D721Med (cell line): ENCODE results near the gene CDKL5.

ENCODE experiments used
- DNase-seq: peaks from one replicate; pipeline ENCODE4 v3.0.0; 2011; ENCODE audit warnings: low spot score; ENCODE audit not compliant: insufficient read length
- FAIRE-seq: peaks from 2 replicates; lab custom pipeline; 2011; peaks lifted over from hg19 to GRCh38; lab: Jason Lieb, UNC
- TF ChIP-seq, protein P1 (sequence below): IDR thresholded peaks from 2 replicates; pipeline ENCODE4 v1.5.1; 2012; ENCODE audit warnings: mild to moderate bottlenecking, control low read depth; ENCODE audit not compliant: insufficient read depth; ENCODE audit errors: missing control alignments

Gene CDKL5

DNA sequence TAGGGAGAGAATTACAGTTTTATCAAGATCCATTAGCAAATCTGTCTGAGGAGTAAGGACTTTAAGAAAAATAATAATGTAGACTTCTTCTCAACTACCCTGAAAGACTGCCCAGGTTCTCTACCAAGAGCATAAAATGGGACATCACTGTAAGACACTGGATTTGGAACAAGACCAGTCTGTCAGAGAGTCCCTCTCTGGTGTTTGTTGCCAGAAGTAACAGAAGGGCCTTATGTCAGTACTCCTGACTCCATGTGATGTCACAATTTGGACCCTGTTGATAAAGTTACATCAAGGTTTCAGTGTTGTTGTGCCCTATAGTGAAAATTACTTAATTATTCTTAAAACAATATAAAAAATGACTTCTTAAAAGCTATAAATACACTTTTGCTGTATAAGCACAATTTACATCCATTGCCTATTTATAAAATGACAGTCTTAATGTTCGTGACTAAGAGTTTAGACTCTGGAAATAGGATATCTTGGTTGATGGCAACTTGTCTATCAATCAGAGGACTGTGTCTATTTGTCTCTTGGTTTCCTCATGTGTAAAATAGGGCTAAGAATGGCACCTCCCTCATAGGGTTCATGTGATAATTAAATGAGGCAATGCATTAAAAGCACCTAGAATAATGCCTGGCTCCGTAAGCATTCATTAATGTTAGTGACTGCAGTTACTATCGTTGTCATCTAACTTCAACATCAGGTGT is 188.7 kb downstream of the CDKL5 start:
- no peak for DNase-seq
- FAIRE-seq, result peak; percentile 85
- TF ChIP-seq, protein P1, sequence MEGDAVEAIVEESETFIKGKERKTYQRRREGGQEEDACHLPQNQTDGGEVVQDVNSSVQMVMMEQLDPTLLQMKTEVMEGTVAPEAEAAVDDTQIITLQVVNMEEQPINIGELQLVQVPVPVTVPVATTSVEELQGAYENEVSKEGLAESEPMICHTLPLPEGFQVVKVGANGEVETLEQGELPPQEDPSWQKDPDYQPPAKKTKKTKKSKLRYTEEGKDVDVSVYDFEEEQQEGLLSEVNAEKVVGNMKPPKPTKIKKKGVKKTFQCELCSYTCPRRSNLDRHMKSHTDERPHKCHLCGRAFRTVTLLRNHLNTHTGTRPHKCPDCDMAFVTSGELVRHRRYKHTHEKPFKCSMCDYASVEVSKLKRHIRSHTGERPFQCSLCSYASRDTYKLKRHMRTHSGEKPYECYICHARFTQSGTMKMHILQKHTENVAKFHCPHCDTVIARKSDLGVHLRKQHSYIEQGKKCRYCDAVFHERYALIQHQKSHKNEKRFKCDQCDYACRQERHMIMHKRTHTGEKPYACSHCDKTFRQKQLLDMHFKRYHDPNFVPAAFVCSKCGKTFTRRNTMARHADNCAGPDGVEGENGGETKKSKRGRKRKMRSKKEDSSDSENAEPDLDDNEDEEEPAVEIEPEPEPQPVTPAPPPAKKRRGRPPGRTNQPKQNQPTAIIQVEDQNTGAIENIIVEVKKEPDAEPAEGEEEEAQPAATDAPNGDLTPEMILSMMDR, result no peak

DNA sequence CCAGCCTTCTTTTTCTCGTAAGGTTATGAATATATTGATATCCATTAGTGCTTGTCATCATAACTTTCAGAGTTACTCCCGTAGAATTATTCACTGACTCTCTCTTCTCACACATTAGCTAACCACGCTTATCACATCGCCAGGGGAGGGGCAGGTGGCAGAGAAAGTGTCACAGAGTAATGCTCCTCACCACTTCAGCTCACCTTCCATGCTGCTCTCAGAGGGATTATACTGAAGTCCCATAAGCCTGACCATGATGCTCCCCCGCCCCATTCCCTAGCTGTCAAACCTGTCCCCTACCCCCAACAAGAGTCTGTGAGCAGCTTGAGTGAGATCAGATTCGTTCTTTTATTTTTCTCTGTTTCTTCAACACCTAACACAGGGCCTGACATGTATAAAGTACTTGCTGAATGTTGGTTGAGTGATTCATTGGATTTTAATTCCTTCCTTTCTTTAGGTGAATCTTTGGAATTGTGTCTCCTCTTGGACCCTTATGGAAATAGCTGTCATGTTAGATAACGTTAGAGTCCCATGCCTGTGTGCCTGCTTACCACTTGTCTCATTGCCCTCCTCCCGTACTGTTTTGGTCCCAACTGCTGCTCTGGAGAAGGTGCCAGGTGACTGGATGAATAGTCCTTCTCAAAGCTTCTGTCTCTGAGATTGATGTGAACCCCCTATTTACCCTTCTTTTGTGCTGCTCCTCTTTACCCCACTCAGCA is 191.4 kb downstream of the CDKL5 start:
- DNase-seq, result no peak
- TF ChIP-seq, protein P1, result no peak
- FAIRE-seq, result no peak

DNA sequence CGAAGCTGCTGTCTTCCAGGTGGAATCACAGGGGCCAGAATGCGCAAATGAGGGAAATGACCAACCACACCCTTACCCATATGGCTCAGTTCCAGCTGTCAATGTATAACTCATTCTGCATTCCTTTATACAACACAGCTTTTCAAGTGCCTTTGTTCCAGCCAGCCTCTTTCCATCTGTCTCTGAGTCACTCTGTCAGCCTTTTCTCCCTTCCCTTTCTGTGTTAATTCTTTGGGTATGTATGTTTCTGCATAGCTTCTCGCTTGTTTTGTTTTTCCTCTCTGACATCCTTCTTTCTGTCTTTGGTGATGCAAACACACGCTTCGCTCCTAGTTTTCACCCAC is 192.0 kb downstream of the CDKL5 start:
- no peak for FAIRE-seq
- DNase-seq, result no peak
- TF ChIP-seq, protein P1, result no peak

DNA sequence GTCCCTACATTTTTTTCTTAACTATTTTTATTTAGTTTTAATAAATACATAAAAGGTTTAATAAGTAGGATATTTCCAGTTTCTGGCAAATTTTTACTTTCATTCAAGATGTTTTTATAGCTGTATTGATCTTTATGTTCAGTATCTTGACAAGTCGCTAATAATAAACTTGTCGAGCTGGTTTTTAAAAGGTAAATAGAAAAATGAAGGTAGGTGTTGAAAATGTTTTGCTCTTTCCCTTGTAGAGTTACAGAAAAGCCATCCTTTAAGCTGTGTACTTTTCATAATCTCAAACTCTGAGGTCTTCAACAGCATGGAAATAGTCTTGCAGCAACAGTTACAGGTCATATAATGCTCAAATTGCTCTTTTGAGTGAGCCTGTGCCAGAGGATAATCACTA is 193.9 kb downstream of the CDKL5 start:
- FAIRE-seq (no peak), DNase-seq (no peak)
- TF ChIP-seq, protein P1, result no peak

DNA sequence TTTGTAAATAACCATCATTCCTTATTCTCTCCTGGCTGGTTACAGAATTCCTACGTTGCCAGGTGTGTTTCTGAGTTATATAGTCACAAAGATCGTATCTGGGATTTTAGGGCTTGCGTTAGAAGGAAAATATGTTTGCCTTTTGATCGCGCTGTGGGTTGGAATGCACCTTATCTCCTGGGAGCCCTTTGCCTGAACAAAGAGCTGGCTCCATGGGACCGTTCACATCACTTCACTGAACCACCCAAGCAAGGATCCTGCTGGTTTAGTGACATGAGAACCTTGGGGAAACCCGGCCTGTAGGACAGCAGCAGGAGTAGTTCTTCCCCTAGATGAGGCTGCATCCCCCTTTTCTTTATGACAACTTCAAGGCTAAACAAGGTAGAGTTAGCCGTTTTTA is 194.9 kb downstream of the CDKL5 start:
- no peak for FAIRE-seq
- TF ChIP-seq, protein P1, result no peak

DNA sequence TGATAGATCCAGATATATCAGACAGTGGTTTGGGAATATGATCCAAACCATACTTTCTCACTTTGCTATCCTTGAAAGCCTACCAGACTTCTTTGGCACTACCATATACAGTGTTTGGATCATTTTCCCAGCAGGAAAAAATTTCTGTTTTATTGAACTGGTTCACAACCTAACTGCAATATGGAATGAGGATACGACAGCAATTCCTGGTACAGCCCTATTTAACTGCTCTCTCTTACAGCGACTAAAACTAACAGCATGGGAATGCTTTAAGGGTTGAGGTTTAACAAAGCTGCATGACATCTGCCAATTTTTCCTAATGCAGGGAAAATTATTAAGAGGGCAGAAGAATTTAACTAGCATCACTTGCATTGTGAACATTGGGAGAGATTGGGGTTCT is 199.2 kb downstream of the CDKL5 start:
- no peak for FAIRE-seq
- DNase-seq, result no peak
- TF ChIP-seq, protein P1, result no peak

More for the DNA sequence above, 194.9 kb downstream of the CDKL5 start:
- DNase-seq, result no peak

DNA sequence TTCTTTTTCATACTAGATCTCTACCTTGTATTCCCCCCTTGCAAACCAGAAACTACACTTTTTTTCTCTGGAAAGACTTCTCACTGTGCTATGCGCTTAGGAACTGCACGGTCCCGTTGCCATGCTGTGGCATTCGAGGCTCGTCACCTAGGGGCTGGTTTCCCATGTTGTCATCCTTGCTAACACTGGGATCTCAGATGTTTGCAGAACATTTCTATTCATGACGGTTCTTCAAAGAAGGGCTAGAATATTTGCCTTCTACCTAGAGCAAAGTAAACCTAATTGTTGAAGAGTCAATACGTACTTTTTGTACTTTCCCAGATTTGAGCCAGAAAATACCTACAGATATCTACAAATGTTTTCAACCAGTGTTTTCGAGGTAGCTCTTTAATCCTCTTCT is 205.5 kb downstream of the CDKL5 start:
- FAIRE-seq, result no peak
- TF ChIP-seq, protein P1, result no peak
- no peak for DNase-seq
